CD4-positive, alpha-beta T cell treated with Interferon gamma for 1 hour (primary cell): ENCODE measurements around the gene CREB3L2.

Experiments used
- DNase-seq: peaks from one replicate; pipeline ENCODE4 v3.0.0-alpha.2; 2020

The CREB3L2 gene

DNA sequence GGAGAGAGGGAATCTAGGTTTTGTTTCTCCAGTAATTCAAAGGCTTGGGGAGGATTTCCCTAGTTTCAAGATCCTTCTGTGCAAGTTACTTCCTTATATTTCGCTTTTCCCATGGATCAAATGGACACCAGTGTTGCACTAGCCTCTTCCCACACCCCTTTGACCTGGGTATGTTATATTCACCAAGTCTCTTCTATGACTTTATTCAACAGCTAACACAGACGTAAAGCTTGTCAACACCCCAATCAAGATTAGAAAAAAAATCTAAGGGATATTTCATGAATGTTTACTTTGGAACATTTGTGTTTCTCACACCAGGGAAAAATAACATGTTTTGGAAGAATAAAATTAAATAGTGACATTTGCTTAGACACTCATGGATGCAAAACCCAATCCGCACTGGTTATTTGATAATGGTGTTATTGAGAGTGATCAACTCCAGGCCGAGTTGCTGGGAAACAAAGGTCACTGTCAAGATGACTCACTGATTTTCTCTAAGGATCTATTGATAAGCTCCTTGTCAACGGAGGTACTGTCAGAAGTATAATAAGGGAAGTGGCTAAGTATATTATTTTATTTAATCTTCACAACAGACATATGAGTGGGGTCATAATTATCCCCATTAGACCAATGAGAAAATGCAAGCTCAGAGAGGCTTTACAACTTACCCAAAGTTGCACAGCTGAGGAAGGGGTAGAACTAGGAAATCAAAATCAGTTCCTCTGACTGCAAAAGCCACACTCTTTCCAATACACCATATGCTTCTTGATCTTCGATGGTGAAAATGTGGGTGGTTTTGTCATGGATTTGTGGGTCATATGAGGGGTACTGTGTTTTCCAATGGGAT is 52.2 kb downstream of the CREB3L2 start:
- DNase-seq: no peak

DNA sequence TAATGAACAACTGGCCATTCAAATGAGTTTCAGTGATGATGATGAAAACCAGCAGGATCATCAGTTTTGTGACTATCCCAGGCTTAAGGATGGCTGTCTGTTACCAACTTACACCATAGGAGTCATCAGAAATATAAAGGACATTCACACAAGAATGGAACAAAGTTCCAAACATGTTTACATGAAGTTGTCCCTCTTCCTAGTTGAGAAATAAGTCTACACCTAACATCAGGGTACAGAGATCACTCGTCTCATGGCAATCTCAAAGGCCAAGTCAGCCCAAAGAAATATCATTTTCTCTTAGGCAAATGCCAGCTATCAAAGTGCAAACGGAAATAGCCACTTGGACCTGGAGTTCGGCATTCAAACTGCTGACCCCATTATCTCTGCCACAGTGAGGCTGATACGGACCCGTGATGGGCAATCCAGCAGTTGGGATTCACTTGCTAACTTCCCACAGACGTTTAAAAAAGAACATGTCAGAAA is 53.0 kb downstream of the CREB3L2 start:
- no peak for DNase-seq

DNA sequence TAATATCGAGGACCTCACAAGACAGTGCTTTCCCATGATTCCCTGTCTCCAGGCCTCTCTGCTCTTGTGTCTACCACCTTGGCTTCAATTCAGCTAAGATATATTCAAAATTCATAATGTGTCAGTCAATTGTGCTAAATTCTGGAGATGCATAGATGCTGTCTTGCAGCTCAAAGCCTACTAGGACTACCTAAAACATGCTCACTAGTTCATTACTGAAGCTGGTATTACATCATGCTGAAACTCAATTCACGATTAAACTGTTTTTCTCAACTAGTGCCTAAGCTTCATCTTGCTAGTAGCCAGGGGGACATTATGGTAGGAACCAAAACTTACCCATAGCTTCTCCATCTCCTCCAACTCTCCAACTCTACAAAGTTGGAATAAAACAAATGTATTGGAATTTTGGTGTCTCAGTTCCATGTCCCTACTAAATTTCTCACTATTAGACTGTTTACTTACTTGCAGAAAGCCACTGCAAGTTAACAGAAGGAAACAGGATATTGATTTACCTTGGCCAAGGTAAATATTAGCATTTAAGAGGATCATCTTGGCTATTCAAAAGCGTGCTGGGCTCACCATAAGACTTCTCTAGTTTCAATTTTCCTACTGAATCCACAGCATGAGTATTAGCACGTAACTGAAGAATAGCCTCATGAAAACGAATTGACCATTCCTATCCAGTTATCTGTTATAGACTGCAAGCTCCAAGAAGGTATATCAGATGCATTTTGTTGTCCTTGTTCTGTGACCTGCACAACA is 53.6 kb downstream of the CREB3L2 start:
- DNase-seq: no peak

DNA sequence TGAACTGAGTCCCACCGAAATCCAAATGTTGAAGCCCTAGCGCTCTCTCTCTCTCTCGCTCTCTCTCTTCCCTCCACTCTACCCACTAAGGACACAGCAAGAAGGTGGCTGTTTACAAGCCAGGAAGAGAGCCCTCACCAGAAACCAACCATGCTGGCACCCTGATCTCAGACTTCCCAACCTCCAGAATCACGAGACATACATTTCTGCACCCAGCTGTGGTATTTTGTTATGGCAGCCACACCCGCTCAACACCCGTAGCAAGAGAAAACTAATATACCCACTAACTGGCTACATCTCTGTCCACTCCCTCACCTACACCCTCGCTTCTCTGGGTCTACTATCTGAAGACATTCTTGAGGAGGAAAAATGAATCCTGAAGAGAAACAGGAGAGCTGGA is 54.8 kb downstream of the CREB3L2 start:
- DNase-seq: no peak

DNA sequence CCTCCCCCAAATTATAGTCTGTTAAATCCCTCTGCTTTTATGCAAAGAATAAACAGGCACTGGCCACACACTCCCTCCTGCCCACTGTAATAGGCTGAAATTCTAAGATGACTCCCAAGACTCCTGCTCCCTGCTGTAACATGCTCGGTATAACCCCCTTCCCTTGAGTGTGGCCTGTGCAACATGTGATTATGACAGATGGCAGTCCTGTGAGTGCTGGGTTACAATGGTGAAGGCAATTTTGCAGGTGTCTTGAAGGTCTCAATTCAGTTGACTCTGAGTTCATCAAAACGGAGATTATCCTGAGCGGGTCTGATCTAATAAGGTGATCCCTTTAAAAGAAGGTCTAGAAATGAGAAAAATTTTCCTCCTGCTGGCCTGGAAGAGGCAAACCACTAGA is 55.9 kb downstream of the CREB3L2 start:
- no peak for DNase-seq

DNA sequence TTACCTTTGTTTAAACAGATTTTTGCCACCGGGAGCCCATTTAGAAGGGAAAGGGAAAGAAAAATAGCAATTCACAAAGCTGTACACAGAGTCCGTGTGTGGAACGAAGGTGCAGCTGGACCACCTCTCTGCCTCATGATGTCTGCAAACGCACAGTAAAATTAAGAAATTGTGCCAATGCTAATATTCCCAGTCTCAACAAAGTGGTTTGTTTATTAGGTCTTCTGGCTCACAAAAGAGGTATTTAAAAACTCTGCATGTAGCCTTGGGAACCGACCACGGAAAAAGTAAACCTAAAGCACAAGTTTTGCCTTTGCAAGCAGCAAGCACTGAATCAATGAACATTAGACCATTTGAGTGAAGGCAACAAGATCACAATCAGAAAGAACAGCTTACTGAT is 57.7 kb downstream of the CREB3L2 start:
- DNase-seq: no peak

DNA sequence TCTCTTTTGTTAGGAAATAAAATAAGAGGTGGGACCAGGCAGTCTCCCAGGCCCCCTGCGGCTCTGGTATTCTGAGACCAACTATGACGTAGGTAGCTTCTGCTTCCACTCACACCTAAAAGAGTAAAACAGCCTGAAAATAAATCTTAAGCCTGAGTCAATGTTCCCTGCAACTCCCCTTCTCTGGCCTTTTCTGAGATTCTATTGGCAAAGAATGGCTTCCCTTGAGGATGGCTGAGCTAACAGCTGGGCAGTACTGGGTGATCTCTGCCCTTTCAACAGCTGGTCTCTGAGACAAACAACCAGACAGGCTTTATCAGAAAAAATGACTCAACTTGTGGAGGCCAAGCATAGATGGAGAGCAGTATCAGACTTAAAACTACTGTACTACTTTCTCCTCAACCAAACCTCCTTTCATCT is 58.7 kb downstream of the CREB3L2 start:
- no peak for DNase-seq

DNA sequence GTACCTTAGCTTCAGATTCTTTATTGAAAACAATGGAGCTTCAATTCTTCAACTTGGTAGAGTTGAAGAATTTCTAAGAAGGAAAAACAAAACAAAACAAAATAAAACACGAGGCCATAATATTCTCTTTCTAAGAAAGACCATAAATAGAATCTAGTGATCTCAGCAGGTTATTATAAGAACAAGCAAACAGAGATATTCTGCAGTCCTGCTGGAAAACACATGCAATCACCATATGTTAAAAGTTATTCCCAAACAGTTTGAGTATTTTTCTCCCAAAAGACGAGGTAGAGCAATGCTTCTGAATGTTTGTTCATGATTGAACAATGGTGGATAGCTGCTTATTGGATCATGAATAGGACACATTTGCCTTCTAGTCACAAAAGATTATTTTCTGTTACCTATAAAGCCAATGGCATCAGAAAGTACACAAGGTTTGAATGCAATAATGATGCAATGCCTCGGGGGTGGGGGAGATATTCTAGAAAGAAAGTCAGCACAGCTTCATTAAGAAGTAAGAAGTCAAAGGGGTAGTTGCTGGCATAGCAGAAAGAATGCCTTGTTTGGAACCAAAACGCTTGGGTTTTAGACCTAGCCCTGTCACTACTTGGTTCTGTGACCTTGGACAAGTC is 59.3 kb downstream of the CREB3L2 start:
- no peak for DNase-seq

DNA sequence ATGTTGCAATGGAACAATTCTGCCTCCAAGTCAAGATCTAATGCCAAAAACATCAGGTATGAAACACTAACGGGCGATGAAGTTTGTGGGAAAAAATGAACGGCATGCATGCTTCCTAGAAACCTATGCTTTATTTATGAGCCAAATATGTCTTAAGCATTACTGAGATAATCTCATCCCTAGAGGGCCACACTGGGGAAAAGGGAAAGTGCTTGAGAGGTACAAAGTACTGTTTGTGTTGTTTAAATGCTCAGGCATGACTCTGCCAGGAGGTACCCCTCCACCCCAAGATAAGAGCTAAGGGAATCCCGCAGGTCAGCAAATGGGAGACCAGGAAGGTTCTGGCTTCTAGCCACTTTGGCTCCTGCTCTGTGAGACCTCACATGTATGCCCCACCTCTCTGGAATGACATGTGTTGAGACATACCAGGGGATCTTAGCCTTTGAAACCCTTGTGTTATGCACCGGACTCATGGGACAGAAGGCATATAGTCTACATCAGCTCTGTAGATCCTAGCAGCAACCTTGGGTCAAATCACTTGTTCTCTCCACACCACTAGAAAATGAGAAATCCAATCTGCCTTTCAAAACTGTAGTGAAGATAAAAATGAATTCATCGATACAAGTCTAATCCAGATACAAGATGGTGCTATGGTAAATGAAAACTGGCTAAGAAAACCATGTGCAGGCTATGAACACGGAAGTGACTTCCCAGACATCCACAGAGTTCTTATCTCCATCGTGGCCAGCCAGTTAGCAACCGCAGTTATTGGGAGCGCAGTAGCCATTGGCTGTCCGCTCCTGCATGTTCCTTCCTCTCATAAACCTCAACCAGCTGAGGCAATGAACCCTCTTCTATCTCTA is 61.0 kb downstream of the CREB3L2 start:
- DNase-seq: no peak

DNA sequence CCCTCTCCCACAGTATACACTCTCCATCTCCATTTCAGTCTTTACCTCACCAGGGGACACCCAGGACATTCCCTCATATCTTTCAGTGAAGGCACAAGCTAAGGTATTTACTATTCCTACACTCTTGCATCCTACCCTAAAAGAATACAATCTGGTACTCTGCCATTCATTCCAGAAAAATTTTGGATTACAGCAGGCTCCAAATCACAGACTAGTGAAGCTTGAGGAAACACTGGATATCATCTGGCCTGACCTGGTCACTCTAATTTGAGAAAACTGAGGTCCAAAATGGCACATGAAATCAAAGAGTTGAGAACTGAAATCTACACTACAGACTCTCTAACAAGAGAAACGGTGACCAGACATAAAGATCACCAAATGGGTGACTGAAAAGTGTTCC is 61.7 kb downstream of the CREB3L2 start:
- DNase-seq: no peak

DNA sequence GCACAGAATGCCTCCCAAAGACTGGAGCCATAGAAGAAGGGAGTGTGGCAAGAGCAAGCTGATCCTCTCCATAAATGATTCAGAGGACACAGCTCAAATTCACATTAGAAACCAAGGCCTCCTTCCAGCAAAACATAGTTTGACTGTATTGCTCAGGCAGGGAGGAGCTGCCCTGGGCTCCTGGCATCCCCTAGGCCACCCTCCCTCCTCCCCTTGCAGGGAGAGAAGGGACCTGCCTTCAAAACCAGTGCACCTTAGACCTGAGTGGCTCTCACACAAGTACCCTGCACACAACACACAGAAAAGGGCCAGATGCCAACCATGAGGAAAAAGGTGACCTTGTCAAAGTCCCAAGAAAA is 64.7 kb downstream of the CREB3L2 start:
- no peak for DNase-seq

DNA sequence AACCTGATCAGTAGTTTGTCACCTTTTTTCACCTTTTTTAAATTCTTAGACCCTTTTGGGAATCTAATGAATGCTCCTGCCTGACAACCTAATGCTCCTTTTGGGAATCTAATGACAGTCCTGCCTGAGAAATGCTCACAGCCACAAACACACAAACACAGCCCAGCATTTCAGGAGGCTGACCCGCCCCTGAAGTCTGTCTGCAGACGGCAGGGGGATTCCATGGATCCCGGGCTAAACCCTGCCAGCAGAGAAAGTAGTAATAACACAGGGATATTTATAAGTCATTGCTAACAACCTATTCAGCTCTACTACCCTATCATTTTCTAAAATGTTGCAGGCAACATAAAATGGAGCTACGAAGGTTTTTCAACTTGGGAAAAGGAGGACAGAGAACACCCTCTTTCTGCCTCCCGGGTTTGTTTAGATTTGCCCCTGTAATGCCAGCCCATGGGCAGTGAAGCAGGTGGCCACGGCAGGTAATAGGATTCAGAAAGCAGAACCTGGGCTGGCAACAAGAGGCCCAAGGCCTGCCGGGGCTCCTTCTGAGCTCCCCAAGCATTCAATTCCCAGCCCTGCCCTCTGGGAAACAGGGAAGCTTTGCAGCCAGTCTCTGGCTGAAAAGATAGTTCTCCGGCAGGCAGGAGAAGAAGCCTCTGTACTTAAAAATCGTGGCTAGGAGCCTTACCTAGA is 65.2 kb downstream of the CREB3L2 start:
- no peak for DNase-seq

DNA sequence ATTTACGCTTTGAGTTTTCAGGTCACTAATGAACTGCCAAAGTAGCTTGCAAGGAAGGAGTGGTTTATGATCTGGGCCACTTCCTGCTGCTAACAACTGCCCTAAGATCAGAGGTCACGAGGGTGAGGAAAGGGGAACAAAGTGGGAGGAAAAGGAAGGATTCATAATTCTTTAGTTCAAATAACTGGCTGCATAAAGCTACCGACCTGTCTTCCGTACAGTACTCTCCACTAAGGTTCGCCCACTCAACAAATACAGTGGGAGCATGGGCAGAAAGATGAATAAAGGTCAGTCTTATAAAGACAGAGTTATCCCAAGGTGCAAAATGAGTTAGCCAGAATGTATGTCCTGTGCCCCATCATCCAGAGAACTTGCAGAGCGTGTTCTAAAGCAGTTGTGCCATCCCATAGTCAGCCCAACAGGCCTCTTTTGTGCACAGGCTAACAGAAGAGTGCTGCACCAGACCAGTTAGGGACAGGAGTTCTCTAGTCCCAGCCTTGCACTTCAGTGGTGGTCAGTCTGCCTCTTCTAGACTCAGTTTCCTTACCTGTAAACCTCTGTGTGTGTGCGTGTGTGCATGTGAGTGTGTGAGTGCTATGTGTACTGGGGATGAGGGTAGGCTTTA is 65.9 kb downstream of the CREB3L2 start:
- DNase-seq: peak; percentile 35

DNA sequence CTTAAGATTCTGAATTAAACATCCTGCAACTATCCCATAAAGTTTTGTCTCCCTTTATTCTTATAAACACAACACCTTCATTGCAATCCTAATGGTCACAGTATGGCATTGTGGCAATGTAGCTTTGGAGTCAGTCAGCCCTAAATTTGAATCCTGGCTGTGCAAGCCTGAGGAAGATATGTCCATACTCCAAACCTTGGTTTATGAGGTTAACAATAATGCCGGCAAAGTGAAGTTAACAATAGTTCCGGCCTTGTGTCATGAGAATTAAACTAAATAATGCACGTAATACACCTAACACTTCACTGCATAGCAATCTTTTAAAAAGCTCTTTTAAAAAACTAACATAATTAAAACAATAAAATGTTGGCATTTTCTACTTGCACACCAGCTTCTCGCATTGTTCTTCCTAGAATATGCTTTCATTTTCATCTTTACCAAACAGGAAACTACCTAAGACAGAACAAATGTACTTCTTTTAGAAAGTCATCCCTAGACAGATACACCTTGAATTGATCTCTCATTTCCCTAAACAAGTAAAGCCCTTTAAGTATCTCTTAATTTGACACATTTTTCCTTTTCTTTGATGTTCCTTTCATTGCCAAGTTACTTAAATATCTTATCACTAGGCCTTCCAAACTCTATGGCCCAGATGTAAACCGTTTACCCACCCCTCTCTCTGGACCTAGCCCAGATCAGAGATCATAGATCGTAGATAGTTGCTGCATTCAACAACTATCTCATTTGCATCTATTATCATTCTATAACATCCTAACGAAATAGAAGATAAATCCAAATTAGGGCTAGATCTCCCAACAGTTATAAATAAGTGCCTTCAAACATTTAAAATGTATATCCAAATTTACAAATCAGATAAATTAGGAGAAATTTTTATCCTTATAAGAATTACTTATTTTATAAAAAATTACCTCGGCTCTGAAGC is 66.7 kb downstream of the CREB3L2 start:
- no peak for DNase-seq

DNA sequence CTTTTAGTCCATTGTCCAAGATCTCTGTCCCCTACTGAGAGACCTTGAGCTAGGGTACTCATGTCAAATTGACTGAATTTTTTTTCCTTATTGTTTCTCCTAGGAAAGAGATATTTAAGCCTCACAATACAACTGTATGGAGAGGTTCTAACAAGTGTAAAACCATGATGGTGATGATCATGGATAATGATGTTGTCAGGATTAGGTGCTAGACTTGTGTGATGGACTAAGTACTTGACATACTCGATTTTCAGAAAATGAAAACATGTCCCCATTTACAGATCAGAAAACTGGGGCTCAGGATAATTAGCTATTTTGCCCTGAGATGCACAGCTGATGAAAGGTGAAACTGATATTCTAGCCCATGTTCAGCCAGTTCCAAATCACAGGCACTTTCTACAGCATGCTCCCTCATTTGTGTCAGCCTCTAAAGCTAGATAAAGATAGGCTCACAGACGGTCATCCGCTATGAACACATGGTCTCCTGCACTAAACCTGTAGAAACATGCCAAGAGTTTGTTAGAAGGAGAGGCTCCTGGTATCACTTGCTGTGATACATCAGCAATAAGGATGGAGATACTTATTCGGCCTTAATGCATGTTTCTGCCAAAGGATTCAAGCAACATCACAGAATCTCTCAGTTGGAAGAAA is 67.6 kb downstream of the CREB3L2 start:
- DNase-seq: no peak

DNA sequence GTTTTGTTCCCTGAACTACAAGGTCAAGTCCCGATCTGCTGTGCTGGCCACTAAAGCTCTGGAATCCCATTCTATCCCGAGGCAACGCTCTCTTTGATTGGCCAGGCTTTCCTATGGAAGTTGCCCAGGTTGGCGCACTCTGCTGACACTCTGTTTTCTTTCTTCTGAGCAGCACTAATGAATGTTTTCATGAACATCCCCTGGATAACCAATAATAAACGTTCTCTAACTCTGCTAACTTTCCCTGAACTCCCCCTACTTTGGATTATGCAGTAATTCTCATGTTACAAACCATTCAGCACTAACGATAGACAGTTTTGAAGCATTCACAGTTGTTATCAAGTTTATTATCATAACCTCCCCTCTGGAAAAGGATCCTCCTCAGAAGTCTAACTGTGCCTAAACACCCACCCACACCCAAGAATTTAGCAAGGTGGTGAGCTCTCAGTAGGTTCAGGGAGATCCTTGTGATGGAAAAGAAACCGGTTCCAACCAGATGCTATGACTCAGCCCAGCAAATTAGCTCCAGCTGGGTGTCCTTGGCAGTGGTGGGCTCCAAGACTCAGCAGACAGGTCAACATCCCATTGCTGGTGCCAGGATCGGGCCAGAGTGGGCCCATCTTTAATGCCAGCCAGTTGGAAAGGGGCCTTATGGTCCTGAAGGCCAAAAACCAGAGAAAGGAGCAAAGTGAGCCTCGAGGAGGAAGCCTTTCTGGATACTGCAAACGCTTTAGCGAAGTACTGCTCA is 68.4 kb downstream of the CREB3L2 start:
- DNase-seq: no peak

DNA sequence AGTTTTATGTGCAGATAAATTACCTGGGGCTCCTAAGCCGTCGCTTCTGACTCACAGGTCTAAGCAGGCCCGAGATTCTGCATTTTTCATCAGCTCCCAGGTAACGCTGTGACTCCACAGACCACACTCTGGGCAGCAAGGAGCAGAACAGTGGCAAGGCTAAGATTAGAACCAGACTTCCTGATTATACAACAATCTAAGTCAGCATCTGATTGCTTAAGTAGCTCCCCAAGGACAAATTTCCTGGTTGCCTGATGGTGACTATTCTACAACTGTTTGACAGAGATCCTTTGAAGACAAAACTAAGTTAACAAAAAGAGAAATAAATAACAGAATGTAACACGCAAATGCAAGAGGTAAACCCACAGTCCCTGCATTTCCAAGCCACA is 69.0 kb downstream of the CREB3L2 start:
- DNase-seq: no peak

DNA sequence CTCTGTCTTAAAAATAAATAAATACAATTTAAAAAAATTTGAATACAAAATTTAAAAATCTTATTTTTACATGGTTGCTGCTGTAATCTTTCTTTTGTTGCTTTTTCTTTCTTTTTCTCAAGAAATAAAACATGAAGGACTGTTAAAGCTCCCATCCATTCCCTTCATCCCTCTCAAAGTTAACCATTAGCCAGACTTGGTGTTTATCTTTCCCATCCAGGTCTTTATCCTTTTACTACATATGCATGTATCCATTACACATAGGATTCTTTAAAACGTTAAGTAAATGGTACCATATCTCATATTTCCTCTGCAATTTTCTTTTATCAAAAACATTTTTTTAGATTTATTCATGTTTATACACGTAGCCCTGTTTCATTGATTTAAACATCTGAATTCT is 70.1 kb downstream of the CREB3L2 start:
- DNase-seq: no peak

DNA sequence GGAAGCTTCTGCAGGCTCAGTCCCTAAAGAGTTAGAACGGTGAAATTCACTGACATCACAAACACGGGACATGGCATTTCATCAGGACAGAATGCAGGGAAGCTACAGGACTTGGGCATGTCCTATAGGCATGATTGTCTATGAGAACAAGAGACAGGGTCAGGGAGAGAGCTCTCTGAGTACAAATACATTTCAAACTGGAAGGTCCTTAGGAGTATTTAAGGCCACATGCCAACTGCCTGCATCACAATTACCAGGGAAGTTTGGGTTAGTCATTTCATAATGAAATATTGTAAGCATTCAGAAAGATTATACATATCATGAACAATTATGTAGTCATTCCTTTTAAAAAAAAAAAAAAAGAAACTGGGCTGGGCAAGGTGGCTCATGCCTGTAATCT is 71.3 kb downstream of the CREB3L2 start:
- DNase-seq: no peak
